Brain microvascular endothelial cell (primary cell): ENCODE data around the gene PI3.

Source experiments
- DNase-seq: peaks from one replicate; pipeline ENCODE4 v3.0.0-alpha.2; 2020
- H3K27ac ChIP-seq: fragments of 250-450 bp; sonication (Bioruptor Pico); 2 replicates; pipeline ENCODE4 v1.5.1; 2020; ENCODE audit warnings: mild to moderate bottlenecking, moderate library complexity
- H3K27me3 ChIP-seq: fragments of 250-450 bp; sonication (Bioruptor Pico); replicated peaks from 2 replicates; pipeline ENCODE4 v1.5.1; 2020; ENCODE audit warnings: mild to moderate bottlenecking
- H3K36me3 ChIP-seq: fragments of 250-450 bp; sonication (Bioruptor Pico); replicated peaks from 2 replicates; pipeline ENCODE4 v1.5.1; 2020; ENCODE audit warnings: mild to moderate bottlenecking
- H3K4me3 ChIP-seq: 2 replicates; pipeline ENCODE4 v1.5.1; 2011; ENCODE audit warnings: low read depth, mild to moderate bottlenecking, control low read depth, low read length, moderate library complexity
- in situ Hi-C: cut with HindIII; loops from 2 replicates; pipeline ENCODE4 v1.10.0; 2017; ENCODE audit warnings: low sequenced_read_pairs, low pct_ligation_motif_present
- TF ChIP-seq, protein P1 (sequence below): IDR thresholded peaks from 2 replicates; pipeline ENCODE4 v1.5.1; 2011; ENCODE audit warnings: low read depth, mild to moderate bottlenecking, moderate library complexity, low read length, control low read depth, inconsistent platforms; ENCODE audit errors: missing control alignments

The PI3 gene

DNA sequence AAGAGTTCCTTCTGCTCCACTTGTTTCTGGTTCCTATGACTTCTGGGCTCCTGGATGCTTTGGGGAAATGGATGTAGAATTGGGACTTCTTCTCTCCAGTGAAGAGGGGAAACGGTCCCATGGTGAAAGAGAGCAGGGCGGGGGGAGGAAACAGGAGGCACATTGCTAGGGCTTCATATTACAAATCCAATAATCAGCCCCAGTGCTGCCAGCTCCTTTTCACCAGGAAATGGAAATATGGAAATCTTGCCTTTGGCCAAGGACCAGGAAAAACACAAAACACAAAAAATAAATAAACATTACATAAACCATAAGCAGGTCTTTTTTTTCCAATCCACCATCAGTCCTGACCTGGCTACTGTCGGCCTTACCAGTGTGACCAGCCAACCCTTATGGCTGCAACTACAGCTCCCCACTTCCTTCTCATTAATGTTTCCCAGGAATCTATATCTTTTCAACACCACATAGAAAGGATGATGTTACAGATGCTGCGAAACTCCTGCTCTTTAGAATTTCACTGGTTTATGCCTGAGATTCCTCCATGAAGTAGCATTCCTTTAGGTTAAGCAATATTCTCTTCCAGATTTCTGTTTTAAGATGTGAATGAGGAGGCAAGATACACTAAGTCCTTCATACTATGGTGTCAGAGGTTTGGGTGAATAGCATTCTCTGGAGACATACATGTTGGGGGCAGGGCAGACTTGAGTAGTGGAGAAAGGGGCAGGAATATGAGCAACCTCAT is 2.0 kb downstream of the PI3 start:
- no peak for DNase-seq

DNA sequence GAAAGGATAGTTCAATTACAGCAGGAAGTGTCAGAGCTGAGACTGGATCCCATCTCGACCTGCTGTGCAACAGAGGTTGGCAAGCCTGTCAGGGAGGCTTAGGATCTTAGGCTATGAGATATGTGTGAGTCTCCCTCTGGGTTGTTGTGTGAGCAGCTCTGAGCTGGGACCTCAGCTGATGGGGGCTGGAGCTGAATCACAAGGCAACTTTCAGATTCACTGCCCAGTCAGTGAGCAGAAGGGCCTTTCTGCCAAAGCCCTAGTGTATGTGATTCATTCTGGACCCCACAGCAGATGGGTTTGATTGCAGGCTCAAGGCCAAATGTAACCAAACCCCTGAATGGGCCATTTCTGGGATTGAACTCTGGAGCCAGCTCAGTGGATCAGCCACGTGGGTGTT is 4.5 kb downstream of the PI3 start:
- no peaks in the 10 kb centered on the region for H3K27me3 ChIP-seq
- DNase-seq = no peak
- in situ Hi-C loops = no loop called here
- H3K36me3 ChIP-seq = no peaks in the 10 kb centered on the region
- H3K27ac ChIP-seq = no peak overlapping the region
- H3K4me3 ChIP-seq = no peak overlapping the region
- TF ChIP-seq, protein P1, sequence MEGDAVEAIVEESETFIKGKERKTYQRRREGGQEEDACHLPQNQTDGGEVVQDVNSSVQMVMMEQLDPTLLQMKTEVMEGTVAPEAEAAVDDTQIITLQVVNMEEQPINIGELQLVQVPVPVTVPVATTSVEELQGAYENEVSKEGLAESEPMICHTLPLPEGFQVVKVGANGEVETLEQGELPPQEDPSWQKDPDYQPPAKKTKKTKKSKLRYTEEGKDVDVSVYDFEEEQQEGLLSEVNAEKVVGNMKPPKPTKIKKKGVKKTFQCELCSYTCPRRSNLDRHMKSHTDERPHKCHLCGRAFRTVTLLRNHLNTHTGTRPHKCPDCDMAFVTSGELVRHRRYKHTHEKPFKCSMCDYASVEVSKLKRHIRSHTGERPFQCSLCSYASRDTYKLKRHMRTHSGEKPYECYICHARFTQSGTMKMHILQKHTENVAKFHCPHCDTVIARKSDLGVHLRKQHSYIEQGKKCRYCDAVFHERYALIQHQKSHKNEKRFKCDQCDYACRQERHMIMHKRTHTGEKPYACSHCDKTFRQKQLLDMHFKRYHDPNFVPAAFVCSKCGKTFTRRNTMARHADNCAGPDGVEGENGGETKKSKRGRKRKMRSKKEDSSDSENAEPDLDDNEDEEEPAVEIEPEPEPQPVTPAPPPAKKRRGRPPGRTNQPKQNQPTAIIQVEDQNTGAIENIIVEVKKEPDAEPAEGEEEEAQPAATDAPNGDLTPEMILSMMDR = no peak

More for the DNA sequence above, 2.0 kb downstream of the PI3 start:
- TF ChIP-seq, protein P1 = no peak
- Histone ChIP-seq H3K27me3 (peaks cover 3% of the 10 kb centered on the region), H3K4me3 (no peak overlapping the region), H3K27ac (no peak overlapping the region), H3K36me3 (no peaks in the 10 kb centered on the region)
- in situ Hi-C loops = no loop called here

DNA sequence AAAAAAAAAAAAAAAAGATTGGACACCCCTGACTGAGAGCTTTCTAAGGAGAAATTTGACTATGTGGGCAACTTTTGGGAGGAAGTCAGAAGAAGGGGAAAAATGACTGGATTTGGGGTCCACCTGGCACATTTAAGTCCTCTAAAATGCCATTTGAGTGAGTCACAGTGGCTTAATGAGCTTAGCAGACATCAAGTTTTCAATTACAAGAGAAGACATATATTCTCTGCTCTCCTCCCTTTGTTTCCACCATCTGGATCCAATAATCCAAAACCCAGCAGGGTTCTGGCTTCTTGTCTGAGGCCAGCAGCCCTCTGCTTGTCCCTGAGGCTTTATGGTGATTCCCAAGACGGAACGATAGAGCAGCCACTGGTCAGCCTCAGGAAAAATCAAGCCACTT is 6.9 kb downstream of the PI3 start:
- no peak overlapping the region for H3K27ac ChIP-seq
- no peak for DNase-seq
- H3K36me3 ChIP-seq = no peaks in the 10 kb centered on the region
- in situ Hi-C loops = no loop called here
- TF ChIP-seq, protein P1 = no peak
- H3K27me3 ChIP-seq = no peaks in the 10 kb centered on the region
- H3K4me3 ChIP-seq = no peak overlapping the region

DNA sequence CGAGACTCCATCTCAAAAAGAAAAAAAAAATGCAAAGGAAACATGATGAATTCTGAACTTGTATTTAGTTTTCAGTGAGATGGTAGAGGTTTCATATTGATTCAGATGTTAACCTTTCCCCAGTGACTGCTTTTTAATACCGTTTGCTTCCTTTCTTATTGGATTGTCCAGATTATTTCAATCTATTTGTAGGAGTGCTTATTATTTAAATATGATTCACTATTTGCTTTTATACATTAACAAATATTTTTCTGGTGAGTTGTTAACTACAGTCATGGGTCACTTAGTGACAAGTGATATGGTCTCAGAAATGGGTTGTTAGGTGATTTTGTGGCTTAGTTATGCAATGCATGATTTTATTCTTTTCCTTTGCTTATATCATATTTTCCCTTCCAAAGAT is 8.4 kb downstream of the PI3 start:
- Histone ChIP-seq H3K36me3 (no peaks in the 10 kb centered on the region), H3K27ac (no peak overlapping the region), H3K27me3 (no peaks in the 10 kb centered on the region), H3K4me3 (no peak overlapping the region)
- TF ChIP-seq, protein P1 = no peak
- in situ Hi-C loops = no loop called here
- DNase-seq = no peak

DNA sequence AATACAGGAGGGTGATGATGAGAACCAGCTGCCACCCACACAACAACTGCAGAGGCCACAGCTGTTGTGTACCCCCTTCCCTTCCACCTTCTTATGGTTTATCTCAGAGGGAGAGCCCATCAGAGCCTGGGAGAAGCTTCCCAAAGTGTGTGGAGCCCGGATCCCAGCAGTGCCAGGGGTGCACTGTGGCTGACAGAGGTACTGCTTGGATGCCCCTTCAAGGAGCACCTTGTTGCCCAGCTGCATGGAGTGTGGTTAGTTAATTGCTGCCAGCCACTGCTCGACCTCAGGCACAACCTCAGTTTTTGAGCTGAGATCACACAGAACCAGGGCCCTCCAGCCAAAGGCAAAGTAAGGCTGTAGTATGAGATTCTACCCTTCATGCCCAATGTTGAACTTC is 13.0 kb downstream of the PI3 start:
- H3K27me3 ChIP-seq = no peaks in the 10 kb centered on the region
- TF ChIP-seq, protein P1 = no peak
- no peaks in the 10 kb centered on the region for H3K36me3 ChIP-seq
- in situ Hi-C loops = no loop called here
- DNase-seq = no peak
- no peak overlapping the region for H3K4me3 ChIP-seq
- no peak overlapping the region for H3K27ac ChIP-seq

DNA sequence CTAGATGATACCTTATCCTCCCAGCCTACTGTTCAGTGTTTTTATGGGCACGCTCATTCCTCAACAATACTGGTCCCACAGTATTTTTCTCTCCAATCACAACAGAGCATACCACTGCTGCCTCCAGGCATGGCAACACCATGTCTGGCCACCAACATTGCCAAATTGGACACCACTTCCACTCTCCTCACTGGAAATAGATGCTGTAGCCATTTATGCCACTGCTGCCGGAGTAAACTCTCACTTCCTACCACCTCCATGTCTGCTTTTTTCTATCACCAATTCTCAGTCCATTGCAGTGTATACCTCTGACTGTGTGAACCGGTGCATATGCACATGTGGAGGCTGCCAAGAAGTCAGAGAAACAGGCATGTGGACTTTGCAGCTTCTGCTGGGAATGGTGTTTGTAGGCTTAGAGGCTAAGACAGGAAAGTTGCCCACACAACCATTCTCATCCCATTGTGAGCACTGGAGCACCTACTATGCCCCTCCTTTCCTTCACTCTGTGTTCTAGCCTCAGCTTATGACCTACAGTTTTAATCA is 14.4 kb downstream of the PI3 start:
- TF ChIP-seq, protein P1 = no peak
- in situ Hi-C loops = no loop called here
- DNase-seq = no peak
- Histone ChIP-seq H3K36me3 (no peaks in the 10 kb centered on the region), H3K27me3 (no peaks in the 10 kb centered on the region), H3K4me3 (no peak overlapping the region), H3K27ac (no peak overlapping the region)
